H1 (cell line): ENCODE results near the gene DDX1. TPM values are rescaled to one million over a fixed set of nuclear protein-coding genes. Genes with fewer than 3 reads are reported as not detected.

Experiments used
- CTCF ChIA-PET: fragments of 300-600 bp; sonication (Branson Sonifier 250); formaldehyde crosslinking; loops from one replicate; lab custom pipeline; 2021; ENCODE audit not compliant: partially characterized antibody; lab: Charles Lee
- POLR2A ChIA-PET: fragments of 300-600 bp; sonication (Branson Sonifier 250); formaldehyde crosslinking; loops from one replicate; lab custom pipeline; 2021; ENCODE audit warnings: inconsistent platforms; ENCODE audit not compliant: partially characterized antibody; lab: Charles Lee
- DNase-seq, 2 experiments: peaks; one replicate each; pipeline versions ENCODE4 v3.0.0 to v3.0.0-alpha.2; 2010 to 2022; ENCODE audit warnings: low spot score in 2 of 2, low read depth in 1 of 2, mixed read lengths in 1 of 2
- FAIRE-seq: peaks from 2 replicates; lab custom pipeline; 2011; peaks lifted over from hg19 to GRCh38; lab: Jason Lieb, UNC
- H2AFZ ChIP-seq: 2 replicates; pipeline ENCODE4 v1.8.1; 2012; ENCODE audit warnings: low read length, inconsistent platforms
- H2AK5ac ChIP-seq: 2 replicates; pipeline ENCODE4 v1.6.1; 2013; ENCODE audit warnings: low read depth, low read length
- H2BK120ac ChIP-seq: replicated peaks from 2 replicates; pipeline ENCODE3; 2013; ENCODE audit warnings: low read depth, low read length, inconsistent platforms
- H2BK12ac ChIP-seq: 2 replicates; pipeline ENCODE4 v1.6.1; 2013; ENCODE audit warnings: low read depth, low read length
- H2BK15ac ChIP-seq: 2 replicates; pipeline ENCODE4 v1.6.1; 2013; ENCODE audit warnings: low read length
- H2BK20ac ChIP-seq: 2 replicates; pipeline ENCODE4 v1.6.1; 2013; ENCODE audit warnings: low read length
- H2BK5ac ChIP-seq: 2 replicates; pipeline ENCODE4 v1.6.1; 2013; ENCODE audit warnings: low read depth, low read length
- H3K14ac ChIP-seq: 2 replicates; pipeline ENCODE4 v1.6.1; 2013; ENCODE audit warnings: inconsistent platforms; ENCODE audit not compliant: insufficient read length
- H3K18ac ChIP-seq: 2 replicates; pipeline ENCODE4 v1.6.1; 2013; ENCODE audit warnings: low read length; ENCODE audit errors: extremely low read depth
- H3K23ac ChIP-seq: 2 replicates; pipeline ENCODE4 v1.6.1; 2013; ENCODE audit warnings: inconsistent platforms; ENCODE audit not compliant: insufficient read length
- H3K23me2 ChIP-seq: 2 replicates; pipeline ENCODE4 v1.6.1; 2013; ENCODE audit warnings: low read depth, low read length
- H3K27ac ChIP-seq: 2 replicates; pipeline ENCODE4 v1.6.1; 2011; ENCODE audit warnings: low read depth, low read length, inconsistent platforms
- H3K27me3 ChIP-seq, 4 experiments: replicated peaks in 1 of 4; 1 replicate in 1 of 4; 2 replicates in 3 of 4; pipeline versions ENCODE4 v1.6.1 to v1.8.1; 2011 to 2013; ENCODE audit warnings: low read length in 3 of 4, mild to moderate bottlenecking in 3 of 4, inconsistent platforms in 2 of 4, mixed read lengths in 2 of 4, moderate library complexity in 1 of 4; ENCODE audit not compliant: control insufficient read depth in 3 of 4, insufficient read depth in 3 of 4; ENCODE audit errors: extremely low read depth in 1 of 4
- H3K36me3 ChIP-seq, 4 experiments: 2 replicates each; pipeline versions ENCODE4 v1.6.1 to v1.8.1; 2011 to 2013; ENCODE audit warnings: mild to moderate bottlenecking in 4 of 4, low read length in 3 of 4, moderate library complexity in 2 of 4, control low read depth in 1 of 4, inconsistent platforms in 1 of 4; ENCODE audit not compliant: insufficient read depth in 4 of 4, control insufficient read depth in 2 of 4
- H3K4ac ChIP-seq: replicated peaks from 2 replicates; pipeline ENCODE3; 2013; ENCODE audit warnings: low read length, low read depth, mixed read lengths, inconsistent platforms; ENCODE audit not compliant: insufficient read length
- H3K4me1 ChIP-seq, 4 experiments: replicated peaks in 1 of 4; 1 replicate in 1 of 4; 2 replicates in 3 of 4; pipeline versions ENCODE4 v1.6.1 to v1.8.1; 2011 to 2013; ENCODE audit warnings: low read length in 3 of 4, inconsistent platforms in 2 of 4, mixed read lengths in 1 of 4; ENCODE audit not compliant: insufficient read depth in 4 of 4, control insufficient read depth in 3 of 4
- H3K4me2 ChIP-seq, 2 experiments: 2 replicates each; pipeline versions ENCODE4 v1.6.1 to v1.8.1; 2011 to 2013; ENCODE audit warnings: low read depth in 2 of 2, low read length in 2 of 2, control low read depth in 1 of 2, inconsistent platforms in 1 of 2, mild to moderate bottlenecking in 1 of 2; ENCODE audit not compliant: insufficient read depth in 1 of 2
- H3K4me3 ChIP-seq, 4 experiments: fragments of 200-600, 300-600 bp in 1 of 4; sonication (generic), shearing (Covaris generic), sonication (Bioruptor Twin) in 1 of 4; 2 replicates each; pipeline versions ENCODE4 v1.5.1 to v1.8.1; 2011 to 2016; ENCODE audit warnings: low read length in 4 of 4, low read depth in 3 of 4, control low read depth in 2 of 4, inconsistent platforms in 2 of 4, mild to moderate bottlenecking in 2 of 4, mixed read lengths in 1 of 4, moderate library complexity in 1 of 4; ENCODE audit not compliant: insufficient read depth in 2 of 4; ENCODE audit errors: extremely low read depth in 1 of 4
- H3K56ac ChIP-seq: replicated peaks from 2 replicates; pipeline ENCODE3; 2013; ENCODE audit warnings: low read depth, mild to moderate bottlenecking, mixed read lengths, low read length, inconsistent platforms; ENCODE audit not compliant: insufficient read length
- H3K79me1 ChIP-seq: 2 replicates; pipeline ENCODE4 v1.6.1; 2013; ENCODE audit warnings: low read depth, low read length, control low read depth
- H3K79me2 ChIP-seq, 2 experiments: 2 replicates each; pipeline versions ENCODE4 v1.6.1 to v1.8.1; 2012 to 2013; ENCODE audit warnings: low read length in 2 of 2, mild to moderate bottlenecking in 2 of 2, inconsistent platforms in 1 of 2; ENCODE audit not compliant: insufficient read depth in 2 of 2, control insufficient read depth in 1 of 2
- H3K9ac ChIP-seq, 4 experiments: replicated peaks in 1 of 4; 1 replicate in 1 of 4; 2 replicates in 3 of 4; pipeline versions ENCODE4 v1.6.1 to v1.8.1; 2011 to 2013; ENCODE audit warnings: low read depth in 3 of 4, low read length in 3 of 4, control low read depth in 2 of 4, mild to moderate bottlenecking in 2 of 4, moderate library complexity in 2 of 4, inconsistent platforms in 1 of 4; ENCODE audit errors: extremely low read depth in 1 of 4
- H3K9me3 ChIP-seq, 2 experiments: 2 replicates each; pipeline versions ENCODE4 v1.6.1 to v1.8.1; 2012 to 2013; ENCODE audit warnings: mild to moderate bottlenecking in 2 of 2, moderate library complexity in 2 of 2, control low read depth in 1 of 2, inconsistent platforms in 1 of 2, low read depth in 1 of 2, low read length in 1 of 2, mixed read lengths in 1 of 2; ENCODE audit not compliant: insufficient read depth in 2 of 2
- H4K20me1 ChIP-seq, 2 experiments: replicated peaks in 1 of 2; 2 replicates each; pipeline versions ENCODE3 to v1.8.1; 2011 to 2013; ENCODE audit warnings: inconsistent platforms in 2 of 2, low read length in 2 of 2, mild to moderate bottlenecking in 1 of 2; ENCODE audit not compliant: insufficient read depth in 2 of 2, control insufficient read depth in 1 of 2
- H4K5ac ChIP-seq: 2 replicates; pipeline ENCODE4 v1.6.1; 2013; ENCODE audit warnings: low read length, low read depth, mixed read lengths, inconsistent platforms; ENCODE audit not compliant: insufficient read length
- H4K8ac ChIP-seq: 2 replicates; pipeline ENCODE4 v1.8.0; 2013; ENCODE audit warnings: mild to moderate bottlenecking, moderate library complexity, low read length, inconsistent platforms; ENCODE audit not compliant: insufficient read depth; ENCODE audit errors: extremely low read depth
- H4K91ac ChIP-seq: replicated peaks from 2 replicates; pipeline ENCODE3; 2013; ENCODE audit warnings: low read length, mixed read lengths, inconsistent platforms; ENCODE audit not compliant: insufficient read length
- CBX5 ChIP-seq: fragments of 300-800, 300-1000 bp; sonication (generic); IDR thresholded peaks from 2 replicates; pipeline ENCODE4 v1.7.1; 2016; ENCODE audit warnings: antibody characterized with exemption, low read length, low read depth
- CHD2 ChIP-seq: IDR thresholded peaks from 2 replicates; pipeline ENCODE4 v1.6.1; 2012; ENCODE audit warnings: low read length, improper control_type of control experiment
- CTCF ChIP-seq, 3 experiments: IDR thresholded peaks; 1 replicate in 2 of 3; 2 replicates in 1 of 3; pipeline versions ENCODE4 v1.5.1 to v1.6.1; 2011; ENCODE audit warnings: low read length in 3 of 3, mild to moderate bottlenecking in 3 of 3, inconsistent platforms in 2 of 3, low read depth in 1 of 3, moderate library complexity in 1 of 3; ENCODE audit not compliant: insufficient read depth in 1 of 3; ENCODE audit errors: control extremely low read depth in 1 of 3
- E2F6 ChIP-seq: IDR thresholded peaks from 2 replicates; pipeline ENCODE4 v1.6.1; 2012; ENCODE audit warnings: inconsistent platforms
- JUN ChIP-seq: IDR thresholded peaks from 2 replicates; pipeline ENCODE4 v1.6.1; 2011; ENCODE audit warnings: low read depth, mild to moderate bottlenecking, improper control_type of control experiment, low read length
- RXRA ChIP-seq: IDR thresholded peaks from 2 replicates; pipeline ENCODE4 v1.6.1; 2011; ENCODE audit warnings: low read depth, mild to moderate bottlenecking, low read length, moderate library complexity; ENCODE audit not compliant: insufficient read depth
- SIX5 ChIP-seq: IDR thresholded peaks from 2 replicates; pipeline ENCODE4 v1.6.1; 2011; ENCODE audit warnings: mild to moderate bottlenecking, low read depth, low read length
- TBP ChIP-seq: IDR thresholded peaks from 2 replicates; pipeline ENCODE4 v1.6.1; 2011; ENCODE audit warnings: low read depth, low read length, improper control_type of control experiment
- TEAD4 ChIP-seq: IDR thresholded peaks from 2 replicates; pipeline ENCODE4 v1.6.1; 2012; ENCODE audit warnings: low read depth, low read length, inconsistent platforms, mixed read lengths
- USF2 ChIP-seq: IDR thresholded peaks from 2 replicates; pipeline ENCODE4 v1.6.1; 2011; ENCODE audit warnings: low read length, improper control_type of control experiment
- WGBS, 2 experiments: shearing (Covaris generic) in 1 of 2; methylation state at CpG; one replicate each; pipeline versions ENCODE4 v1.1.6 to v1.1.7; 2013 to 2015; ENCODE audit warnings: low lambda C conversion rate in 2 of 2, mixed read lengths in 2 of 2, inconsistent platforms in 1 of 2, low coverage in 1 of 2, missing lambda C conversion rate in 1 of 2; ENCODE audit not compliant: insufficient replicate concordance in 2 of 2, insufficient coverage in 1 of 2, insufficient read length in 1 of 2; ENCODE audit errors: extremely low coverage in 1 of 2, missing lambda C conversion rate in 1 of 2; 5-methylcytosine and 5-hydroxymethylcytosine counted together
- polyA plus RNA-seq, 7 experiments: library from polyadenylated mRNA; depleted of rRNA in 3 of 7; stranded (reverse) in 5 of 7; unstranded in 2 of 7; fragments of >200 nt in 5 of 7; fragments of 200-250 nt in 2 of 7; gene quantifications; 1 replicate in 5 of 7; 2 replicates in 1 of 7; 4 replicates in 1 of 7; pipeline versions ENCODE4 v1.2.1 to v1.2.3, GENCODE V29; 2011 to 2013; ENCODE audit warnings: missing spikeins in 2 of 7, mixed read lengths in 2 of 7
- total RNA-seq: library from RNA; stranded (reverse); fragmentation: NEBNext Ultra II Directional; extraction: Animal tissue kit (Norgen Biotek cat#: 25700); gene quantifications from 2 replicates; pipeline ENCODE4 v1.2.1, GENCODE V29; 2021

The DDX1 gene
- total and polyA plus RNA-seq, 2 of the 8 experiments (the other 6 are each of a cell fraction or from before 2014, with no cell fraction given), result 51.1 to 161 TPM

DNA sequence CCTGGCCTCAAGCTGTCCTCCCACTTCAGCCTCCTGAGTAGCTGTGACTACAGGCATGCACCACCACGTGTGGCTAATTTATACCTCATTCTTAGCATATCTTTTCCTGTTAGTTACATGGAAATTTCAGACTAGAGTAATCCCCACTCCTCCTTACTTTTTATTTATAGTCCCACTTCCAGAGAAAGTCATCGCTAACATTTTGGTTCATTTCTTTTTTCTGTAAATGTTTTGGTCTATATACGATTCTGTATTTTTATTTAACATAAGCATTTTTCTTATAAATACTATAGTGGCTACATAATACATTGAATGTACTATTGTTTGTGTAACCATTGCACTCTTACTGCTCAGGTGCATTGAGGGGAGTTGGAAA is 42.3 kb downstream of the DDX1 start:
- no peaks in the 10 kb centered on the region for H3K79me2 ChIP-seq
- DNase-seq (no peak), FAIRE-seq (no peak)
- no peak overlapping the region for H2BK15ac ChIP-seq
- no peaks in the 10 kb centered on the region for H3K23me2 ChIP-seq
- no peak overlapping the region for H2AFZ ChIP-seq
- H3K9ac ChIP-seq, result no peak overlapping the region
- no peaks in the 10 kb centered on the region for H3K27me3 ChIP-seq
- H4K8ac ChIP-seq, result no peak overlapping the region
- no peak overlapping the region for H3K4me3 ChIP-seq
- H3K4me2 ChIP-seq, result no peak overlapping the region
- H2AK5ac ChIP-seq, result no peak overlapping the region
- H4K5ac ChIP-seq, result no peak overlapping the region
- no peak overlapping the region for H3K23ac ChIP-seq
- H3K4me1 ChIP-seq, result no peaks in the 10 kb centered on the region; a peak in 1 of 7 replicates
- H4K91ac ChIP-seq, result no peak overlapping the region
- no peak overlapping the region for H3K14ac ChIP-seq
- ChIA-PET POLR2A (no interaction called here), CTCF (interaction anchor here (0.7 to 1.5 kb wide), 3 partner anchors 8 to 177 kb away, joined by 3 read pairs; no protein-coding TSS in a partner anchor)
- H2BK12ac ChIP-seq, result no peak overlapping the region
- no peak overlapping the region for H3K4ac ChIP-seq
- H2BK5ac ChIP-seq, result no peak overlapping the region
- no peaks in the 10 kb centered on the region for H4K20me1 ChIP-seq
- H3K56ac ChIP-seq, result no peak overlapping the region
- H3K9me3 ChIP-seq, result no peaks in the 10 kb centered on the region
- no peaks in the 10 kb centered on the region; the same call in 1 of the 2 replicates for H3K79me1 ChIP-seq
- H3K36me3 ChIP-seq, result peaks cover 12 to 60% (median 41%) of the 10 kb centered on the region in 4 experiments
- WGBS, 2 experiments, result 92% methylated on average over 3 of the region's 3 CpGs; no CpG with 5 or more reads in 1 of the 2 experiments
- H2BK120ac ChIP-seq, result no peak overlapping the region
- no peak overlapping the region for H3K27ac ChIP-seq
- H3K18ac ChIP-seq, result no peak overlapping the region
- H2BK20ac ChIP-seq, result no peak overlapping the region
- TF ChIP-seq RXRA (no peak), SIX5 (no peak), E2F6 (no peak), TEAD4 (no peak), USF2 (no peak), CTCF (IDR thresholded peaks at IDR 0.05; ENCODE audit: control extremely low read depth in 1 of 3, insufficient read depth in 1 of 3, low read depth in 1 of 3, low read length in 3 of 3) (no peak), CBX5 (no peak), JUN (no peak), CHD2 (no peak), TBP (no peak)
